GM18499 (cell line): ENCODE results near the gene VLDLR.

Experiments used
- ATAC-seq: cut with Tn5 transposase; IDR thresholded peaks from one replicate; pipeline ENCODE4 v1.9.1; 2021; ENCODE audit warnings: moderate number of reproducible peaks; ENCODE audit not compliant: insufficient read depth, unreplicated experiment

Gene VLDLR

DNA sequence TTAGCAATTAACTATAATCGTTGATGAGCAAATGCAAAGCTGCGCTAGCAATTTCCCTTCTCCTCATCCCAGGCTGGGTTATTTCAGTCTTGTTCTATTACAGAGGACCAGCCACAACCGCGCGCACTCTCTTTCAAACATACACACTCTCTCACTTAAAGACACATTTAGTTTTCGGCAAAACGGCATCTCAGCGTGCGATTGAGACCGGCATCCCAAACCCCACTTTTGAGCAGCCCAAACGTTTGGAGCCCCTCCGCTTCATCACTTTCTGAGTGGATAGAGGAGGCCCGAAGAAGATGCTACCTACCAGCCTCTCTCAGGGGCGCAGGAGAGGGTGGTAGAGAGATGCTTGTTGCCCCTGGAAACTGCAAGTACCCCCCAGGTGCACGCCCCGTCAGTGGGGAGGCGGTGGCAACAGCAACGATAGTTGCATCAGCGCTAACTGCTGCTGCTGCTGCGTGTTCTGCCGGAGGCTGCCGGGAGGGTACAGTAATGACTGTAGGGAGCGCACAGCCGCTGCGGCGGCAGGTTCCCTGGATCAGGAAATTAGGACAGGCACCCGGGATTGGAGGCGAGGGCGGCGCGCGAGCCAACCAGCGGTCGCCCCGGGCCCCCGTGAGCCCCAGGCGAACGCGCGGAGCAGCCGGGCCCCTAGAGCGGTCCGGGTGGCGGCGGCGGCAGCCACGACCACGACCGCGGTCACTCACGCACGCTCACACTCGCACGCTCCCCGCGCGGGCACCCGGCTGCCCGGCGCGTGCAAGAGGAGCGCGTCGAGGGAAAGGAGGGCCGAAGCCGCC, 467 bp upstream of the VLDLR start:
- ATAC-seq: peak; percentile 44

DNA sequence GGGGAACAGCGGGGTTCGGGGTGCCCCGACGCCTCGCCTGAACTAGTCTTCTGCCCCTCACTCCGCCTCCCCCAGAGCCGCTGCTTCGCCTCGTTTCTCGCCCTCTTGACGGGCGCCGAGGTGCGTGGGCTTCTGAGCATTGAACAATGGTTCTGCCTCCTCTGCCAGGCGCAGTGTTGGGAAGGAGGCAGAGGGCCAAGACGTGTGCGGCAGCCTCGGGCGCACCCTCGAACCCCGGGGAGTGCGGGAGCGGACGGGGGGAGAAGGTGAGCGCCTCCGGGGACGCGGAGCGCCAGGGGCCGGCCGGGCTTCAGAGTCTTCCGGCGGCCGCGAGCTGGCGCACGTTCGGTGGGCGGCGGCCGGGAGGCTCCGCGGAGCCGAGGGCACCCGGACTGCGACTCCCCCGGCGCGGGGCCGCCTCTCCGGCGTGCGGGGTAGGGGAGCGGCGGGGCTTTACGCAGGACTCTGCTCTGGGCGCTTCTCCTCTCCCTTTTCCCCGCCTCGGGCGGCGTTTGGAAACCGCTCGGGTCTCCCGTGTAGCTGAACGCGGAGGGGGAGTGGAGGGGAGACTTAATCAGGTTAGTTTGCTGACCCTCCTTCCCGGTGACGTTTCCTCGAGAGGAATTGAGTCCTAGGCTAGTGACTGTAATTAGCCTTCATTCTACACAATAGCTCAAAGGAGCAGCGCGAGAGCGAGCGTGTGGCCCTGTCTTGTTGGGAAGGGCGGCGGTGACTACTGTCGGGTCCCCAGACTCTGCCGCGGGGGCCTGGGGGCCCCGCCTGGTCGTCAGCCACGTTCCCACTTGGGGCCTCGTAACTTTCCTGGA, 1.1 kb downstream of the VLDLR start:
- ATAC-seq: no peak

GRCh38 chr9:2623288-2624050, 1.9 kb downstream of the VLDLR start:
- no peak for ATAC-seq

DNA sequence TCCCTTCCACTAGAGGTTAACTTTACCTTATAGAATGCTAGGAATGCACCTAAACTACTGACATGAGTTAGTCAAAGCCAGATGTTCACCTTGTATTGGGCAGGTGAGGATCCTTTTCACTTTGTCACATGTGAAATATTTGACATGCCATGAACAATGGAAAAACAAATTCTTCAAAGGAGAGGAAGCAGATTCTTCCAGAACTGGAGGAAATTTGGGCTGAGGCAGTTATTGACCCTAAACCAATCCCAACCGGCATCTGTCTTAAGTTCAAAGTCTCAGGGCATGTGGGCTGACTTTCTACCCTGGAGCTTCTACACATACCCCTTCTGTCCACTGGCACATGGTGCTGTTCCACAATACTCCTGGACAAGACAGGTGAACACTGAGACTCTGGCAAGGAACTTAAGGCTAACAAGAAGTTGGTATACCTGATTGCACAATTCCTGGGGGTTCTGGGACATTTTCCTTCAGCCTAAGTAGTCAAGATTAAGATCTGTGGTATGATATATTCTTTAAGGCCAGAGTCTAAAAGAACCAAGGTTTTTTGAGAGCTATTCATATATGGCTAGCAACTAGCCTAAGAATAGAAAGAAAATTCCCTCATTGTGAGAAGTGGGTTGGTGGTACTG, 2.6 kb downstream of the VLDLR start:
- no peak for ATAC-seq

DNA sequence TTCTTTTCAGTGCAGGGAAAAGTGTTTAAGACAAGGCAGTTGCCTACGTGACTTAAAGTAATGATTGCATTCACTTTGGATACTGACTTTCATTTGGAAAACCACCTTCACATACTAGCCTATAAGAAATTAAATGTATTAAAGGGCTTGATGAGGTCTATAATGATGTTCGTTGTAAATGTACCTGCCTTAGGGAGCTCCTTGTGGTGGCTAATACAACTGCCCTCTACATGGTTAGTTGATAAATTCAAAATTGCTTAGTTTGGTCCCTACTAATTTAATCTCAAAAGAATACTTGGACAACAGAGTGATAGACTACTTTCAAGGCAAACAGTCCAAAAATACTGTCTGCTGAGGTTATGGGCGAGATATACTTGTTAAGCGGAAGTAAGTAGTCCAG, 3.8 kb downstream of the VLDLR start:
- no peak for ATAC-seq

GRCh38 chr9:2628919-2629318, 7.3 kb downstream of the VLDLR start:
- ATAC-seq: no peak

DNA sequence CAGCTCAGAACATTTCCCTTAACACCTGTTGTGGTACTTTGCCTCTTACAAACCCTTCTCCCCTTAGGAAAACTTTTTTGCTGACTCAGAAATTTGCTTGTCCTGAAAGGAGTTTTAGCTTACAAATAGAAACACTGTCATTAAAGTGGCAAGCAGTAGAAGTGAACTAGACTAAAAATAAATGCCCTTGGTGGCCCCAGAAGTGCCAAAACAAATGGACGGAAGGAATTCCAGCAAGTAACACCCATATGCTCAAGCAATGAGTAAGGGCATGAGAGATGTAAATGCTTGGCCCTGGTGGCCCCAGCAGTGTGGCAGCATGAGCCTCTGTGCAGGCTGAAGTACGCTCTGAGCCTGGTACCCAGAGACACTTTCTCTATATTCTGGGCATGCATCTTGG, 8.6 kb downstream of the VLDLR start:
- no peak for ATAC-seq

DNA sequence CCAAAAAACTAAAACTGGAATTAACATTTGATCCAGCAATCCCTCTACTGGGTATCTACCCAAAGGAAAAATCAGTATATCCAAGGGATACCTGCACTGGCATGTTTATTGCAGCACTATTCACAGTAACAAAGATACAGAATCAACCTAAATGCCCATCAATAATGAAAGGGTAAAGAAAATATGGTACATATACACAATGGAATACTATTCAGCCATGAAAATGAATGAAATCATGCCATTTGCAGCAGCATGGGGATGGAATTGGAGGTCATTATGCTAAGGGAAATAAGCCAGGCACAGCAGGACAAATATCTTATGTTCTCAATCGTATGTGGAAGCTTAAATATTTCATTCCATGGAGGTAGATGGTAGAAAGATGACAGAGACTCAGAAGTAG, 9.7 kb downstream of the VLDLR start:
- no peak for ATAC-seq

GRCh38 chr9:2634153-2634552, 12.6 kb downstream of the VLDLR start:
- ATAC-seq: no peak

- no peak for ATAC-seq
Observed at GRCh38 chr9:2634818-2635217, 13.2 kb downstream of the VLDLR start.

DNA sequence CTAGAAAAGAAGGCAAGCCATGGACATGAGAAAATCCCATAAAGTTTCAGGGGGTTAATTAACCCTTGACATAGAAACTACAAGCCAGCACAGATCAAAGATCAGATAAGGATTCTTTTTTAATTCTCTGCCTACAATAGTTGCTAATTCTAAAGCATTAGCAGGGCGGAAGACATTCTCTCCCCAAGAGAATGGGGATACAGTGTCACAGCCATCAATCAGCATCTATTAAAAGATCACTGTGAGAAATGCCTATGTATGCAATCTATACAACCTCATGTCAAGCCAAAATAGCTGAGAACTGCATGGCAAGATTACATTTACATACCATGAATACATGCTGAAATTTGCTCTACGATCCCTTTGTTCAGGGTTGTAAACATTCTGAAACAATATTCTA, 14.3 kb downstream of the VLDLR start:
- no peak for ATAC-seq

DNA sequence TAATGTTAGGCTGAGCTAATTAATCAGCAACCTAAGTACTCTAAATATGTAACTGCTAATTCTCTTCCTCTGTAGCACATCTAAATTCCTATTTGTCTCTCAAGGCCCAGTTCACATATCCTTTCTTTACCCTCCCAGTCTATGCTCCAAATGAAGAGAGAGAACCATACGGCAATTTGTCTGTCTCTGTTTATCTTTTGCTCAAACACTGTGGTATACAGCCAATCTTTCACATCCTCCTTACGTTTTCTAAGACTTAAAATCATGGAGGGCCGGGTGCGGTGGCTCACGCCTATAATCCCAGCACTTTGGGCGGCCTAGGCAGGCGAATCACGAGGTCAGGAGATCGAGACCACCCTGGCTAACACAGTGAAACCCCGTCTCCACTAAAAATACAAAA, 15.8 kb downstream of the VLDLR start:
- ATAC-seq: no peak

- peak; percentile 91 for ATAC-seq
Observed at GRCh38 chr9:2638871-2639673, 17.5 kb downstream of the VLDLR start.

GRCh38 chr9:2639786-2640185, 18.2 kb downstream of the VLDLR start:
- no peak for ATAC-seq

DNA sequence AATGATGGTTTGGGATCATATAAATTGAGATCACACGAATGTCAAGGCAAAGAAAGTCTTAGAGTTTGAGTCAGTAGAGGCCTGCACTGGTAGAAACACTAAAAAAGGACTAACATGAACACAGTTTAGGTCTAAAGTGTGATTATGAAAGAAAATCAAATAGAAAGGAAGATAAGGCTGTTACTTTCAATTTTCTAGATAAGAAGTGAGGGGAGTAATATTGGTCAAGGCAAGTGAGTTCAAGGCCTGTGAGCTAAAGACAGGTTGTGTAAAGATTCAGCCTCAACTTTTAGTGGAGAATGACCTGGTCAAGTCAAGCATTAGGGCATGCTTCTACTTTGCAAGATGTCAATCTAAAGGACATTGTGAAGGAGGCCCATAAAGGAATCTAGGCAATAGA, 19.0 kb downstream of the VLDLR start:
- no peak for ATAC-seq

DNA sequence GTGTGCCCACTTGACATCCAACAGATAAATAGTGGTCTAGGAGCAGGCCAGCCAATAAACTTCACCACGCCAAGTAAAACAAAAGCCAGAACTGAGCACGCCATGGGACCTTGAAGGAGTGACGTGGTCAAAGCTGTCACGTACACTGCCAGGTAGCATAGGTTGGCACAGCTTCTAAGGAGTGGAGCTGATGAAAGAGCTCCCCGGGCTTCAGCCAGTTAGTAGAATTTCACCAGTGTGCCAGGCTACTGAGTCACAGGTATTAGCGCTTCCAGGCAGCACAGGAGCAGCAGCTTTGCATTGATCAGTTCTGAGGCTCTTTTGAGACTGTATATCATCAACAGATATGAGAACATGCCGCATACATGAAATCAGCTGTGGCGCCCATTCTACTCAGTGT, 19.4 kb downstream of the VLDLR start:
- no peak for ATAC-seq

DNA sequence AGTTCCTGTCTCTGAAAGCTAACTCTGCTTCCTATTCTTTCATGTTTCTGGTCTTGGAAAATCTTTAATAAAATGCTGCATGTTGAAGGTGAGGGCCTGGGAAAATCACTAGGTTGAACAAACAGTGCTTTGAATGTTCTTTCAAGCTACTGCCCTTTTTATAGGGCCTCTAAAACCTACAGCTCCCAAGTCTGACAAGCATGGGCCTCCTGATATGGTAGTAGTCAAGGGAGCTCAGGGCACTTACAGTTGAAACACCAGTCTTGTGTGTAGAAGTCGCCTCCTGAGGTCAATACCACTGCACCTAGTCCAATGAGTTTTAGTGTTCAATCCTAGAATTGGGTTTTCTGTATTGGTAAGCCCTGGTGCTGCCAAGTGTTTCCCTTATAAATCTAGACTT, 20.5 kb downstream of the VLDLR start:
- ATAC-seq: no peak

- peak; percentile 85 for ATAC-seq
Observed at GRCh38 chr9:2645569-2645968, 24.0 kb downstream of the VLDLR start.

DNA sequence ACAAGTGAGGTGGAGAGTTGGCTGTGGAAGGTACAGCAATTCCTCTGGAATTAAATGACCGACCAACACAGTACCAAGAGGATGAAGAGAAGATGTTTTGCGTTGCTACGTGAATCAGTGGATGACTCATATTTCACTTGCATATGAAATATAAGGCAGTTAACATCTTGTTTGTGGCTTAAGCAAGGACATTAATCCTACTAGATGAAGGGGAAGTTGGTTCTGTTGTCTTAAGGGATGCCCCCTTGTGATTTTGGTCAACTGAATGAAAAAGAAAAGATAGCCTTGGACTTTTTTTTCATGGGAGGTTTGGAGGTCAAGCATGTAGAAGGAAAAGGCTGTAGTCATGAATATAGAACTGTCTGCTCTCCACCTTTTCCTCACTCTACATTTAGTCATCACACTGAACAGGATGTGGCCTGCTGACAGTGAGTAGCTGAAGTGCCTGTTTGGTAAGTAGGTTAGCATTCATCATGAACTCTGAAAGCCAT, 33.9 kb downstream of the VLDLR start:
- no peak for ATAC-seq

- ATAC-seq: no peak
Observed at GRCh38 chr9:2657427-2657826, 35.8 kb downstream of the VLDLR start.
